ENCODE results near the gene MRGPRF.

Gene MRGPRF

DNA sequence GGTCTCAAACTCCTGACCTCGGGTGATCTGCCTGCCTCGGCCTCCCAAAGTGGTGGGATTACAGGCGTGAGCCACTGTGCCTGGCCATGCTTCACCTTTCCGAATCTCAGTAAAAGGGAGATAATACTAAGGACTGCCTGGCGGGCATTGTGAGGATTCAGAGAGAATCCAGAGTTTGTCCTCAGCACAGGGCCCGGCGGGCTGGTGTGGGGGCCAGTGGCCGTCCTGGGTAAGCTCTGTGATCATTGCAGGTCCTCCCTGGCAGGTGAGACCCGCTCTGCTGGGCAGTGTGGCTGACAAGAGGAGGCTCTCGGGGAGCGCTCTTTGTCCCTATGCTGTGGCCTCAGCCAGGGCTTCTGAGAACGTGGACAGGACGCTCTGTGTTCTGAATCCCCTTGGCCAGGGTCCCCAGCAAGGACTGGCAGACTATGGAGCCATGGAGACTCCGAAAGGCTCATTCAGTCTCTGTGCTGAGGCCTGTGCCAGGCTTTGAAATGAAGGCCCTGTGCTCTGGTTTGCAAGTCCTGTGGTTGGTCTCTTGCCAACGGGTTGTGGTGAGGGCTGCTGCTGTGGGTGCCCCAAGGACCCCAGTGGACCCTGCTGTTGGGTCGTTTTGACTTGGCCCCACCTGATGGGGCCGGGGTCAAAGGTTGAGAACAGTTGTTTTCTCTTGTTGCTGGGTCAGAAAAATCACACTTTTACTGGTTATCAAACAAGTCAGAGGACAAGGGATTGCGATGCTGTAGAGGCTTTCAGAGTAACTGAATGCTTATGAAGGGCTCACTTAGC is 37.7 kb upstream of the MRGPRF start:
- DNase-seq: no peak

DNA sequence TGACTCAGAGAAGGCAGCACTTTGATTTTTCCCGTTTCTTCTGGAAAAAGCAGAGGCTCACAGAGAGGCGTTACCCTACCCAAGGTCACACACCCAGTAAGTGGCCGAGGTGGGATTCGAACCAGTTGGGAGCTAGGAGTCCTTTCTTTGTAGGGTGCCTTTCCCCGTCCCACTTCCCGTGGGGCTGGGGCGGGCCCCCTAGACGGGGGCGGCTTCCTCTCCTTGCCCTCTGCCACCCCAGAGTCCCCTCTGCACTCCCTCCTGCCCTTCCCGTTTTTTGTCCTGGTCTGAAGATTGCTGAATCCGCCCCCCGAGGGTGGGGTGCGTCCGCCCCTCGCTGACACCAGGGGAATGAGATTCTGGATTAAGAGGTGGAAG is 36.4 kb upstream of the MRGPRF start:
- no peak for DNase-seq

DNA sequence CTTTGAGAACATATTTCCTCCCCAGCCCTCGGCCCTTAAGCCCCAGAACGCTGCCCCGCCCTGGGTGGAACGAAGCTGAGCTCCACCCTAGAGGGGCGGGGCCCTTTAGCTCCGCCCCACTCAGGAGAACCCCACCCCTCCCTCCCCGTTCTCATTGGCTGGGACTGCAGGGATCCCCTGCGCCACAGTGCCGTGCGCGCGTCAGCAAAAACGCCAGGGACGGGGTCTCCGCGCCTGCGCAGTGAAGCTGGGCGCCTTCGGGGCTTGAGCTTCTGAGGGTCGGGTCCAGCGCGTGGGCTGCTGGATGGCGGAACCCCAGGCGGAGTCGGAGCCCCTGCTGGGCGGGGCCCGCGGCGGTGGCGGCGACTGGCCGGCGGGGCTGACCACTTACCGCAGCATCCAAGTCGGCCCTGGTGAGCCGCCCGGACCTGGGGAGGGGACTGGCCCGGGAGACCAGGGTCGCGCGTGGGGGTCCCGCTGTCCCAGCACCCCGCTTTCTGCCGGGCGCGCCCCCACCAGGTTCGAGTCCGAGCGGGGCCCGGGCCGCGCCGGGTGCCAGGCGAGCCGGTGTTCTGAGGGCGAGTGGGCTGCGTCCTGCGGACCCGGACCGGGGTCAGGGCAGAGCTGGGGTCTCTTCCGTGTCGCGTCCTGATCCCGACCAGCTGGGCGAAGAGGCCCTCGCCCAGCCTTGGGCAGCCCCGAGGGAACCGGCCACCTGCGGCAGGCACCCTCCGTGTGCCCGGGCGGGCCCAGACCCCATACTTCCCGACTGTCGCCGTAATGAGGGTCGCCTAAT is 35.8 kb upstream of the MRGPRF start, which contains the start of gene TPCN2:
TPCN2 (plus strand) TSS at position 239 of the 796 bp plus-strand sequence; CDS start at position 305, 66 bp downstream.
- DNase-seq: peak; percentile 48

DNA sequence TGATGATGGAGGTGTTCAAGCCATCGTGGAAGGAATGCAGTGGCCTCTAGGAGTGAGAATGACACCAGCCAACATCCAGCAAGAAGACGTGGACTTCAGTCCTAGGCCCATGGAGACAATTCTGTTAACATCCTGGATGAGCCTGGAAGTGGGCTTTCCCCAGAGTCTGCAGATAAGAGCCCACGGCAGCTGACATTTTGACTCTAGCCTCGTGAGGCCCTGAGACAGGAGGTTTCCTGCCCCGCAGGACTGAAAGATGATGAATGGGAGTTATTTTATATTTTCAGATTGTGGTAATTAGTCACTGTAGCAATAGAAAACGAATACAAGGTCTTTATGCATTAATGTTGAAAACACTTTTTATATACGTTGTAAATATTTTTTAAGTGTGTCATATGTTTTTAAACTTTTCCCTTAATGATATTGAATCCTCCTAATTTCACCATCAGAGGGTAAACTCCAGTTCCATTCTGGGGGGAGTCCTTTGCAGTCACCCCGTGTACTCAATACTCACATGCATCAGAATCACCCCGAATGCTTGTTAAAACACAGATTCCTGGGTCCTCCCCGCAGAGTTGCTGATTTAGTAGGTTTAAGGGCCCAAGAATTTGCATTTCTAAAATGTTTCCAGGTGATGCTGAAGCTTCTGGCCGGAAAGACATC is 35.1 kb upstream of the MRGPRF start:
- DNase-seq: no peak

DNA sequence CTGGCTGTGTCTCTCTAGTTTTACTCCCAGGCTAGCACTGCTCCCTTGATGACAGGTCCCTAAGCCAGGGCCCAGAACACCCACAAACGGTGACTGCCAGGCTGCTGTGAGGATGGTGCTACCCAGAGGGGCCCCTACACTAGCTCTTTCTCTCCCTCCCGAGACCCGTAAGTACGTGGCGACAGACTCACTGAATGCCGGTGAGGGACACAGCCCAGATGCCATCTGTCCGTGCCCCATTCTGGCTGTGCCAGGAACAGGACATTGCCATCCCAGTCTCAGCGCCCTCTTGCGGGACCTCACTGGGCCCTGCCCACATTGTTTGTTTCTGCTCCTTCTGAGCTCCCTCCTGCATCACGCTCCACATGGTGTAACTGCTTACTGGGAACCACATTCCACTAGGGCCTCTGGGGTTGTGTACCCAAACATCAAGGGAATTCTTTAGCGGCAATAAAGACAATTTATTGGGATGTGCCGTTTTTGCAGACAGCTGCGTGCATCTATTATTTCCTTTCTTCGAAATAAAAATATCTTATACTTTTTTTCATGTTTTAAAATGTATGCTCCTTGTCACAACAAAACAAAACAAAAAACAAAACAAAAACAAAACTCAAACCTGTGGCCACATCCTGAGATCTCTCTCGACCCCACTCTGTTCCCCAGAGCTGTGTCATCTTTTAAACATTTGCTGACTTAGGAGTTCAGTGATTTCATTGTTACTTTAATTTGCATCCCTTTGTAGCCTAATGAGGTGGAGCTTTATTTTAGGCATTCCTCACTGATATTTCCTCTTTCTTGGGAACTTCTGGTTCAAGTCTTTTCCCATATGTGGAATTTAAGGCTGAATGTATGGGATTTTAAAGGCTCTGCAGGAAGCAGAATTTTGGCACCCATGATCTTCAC is 31.3 kb upstream of the MRGPRF start:
- no peak for DNase-seq

DNA sequence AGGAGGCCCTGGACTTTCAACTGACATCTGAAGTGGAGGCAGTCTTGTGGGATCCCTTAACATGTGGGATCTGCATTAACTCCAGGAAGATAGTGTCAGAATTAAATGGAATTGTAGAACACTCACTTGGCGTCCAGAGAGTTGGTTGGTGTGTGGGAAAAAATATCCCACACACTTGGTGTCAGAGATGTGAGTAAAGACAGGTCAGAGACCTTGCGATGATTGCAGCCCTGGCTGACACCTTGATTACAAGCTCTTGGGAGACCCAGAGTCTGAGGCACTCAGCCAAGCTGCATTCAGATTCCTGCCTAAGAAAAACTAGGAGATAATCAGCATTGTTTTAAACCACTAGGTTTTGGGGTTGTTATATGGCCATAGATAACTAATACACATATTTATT is 28.5 kb upstream of the MRGPRF start:
- DNase-seq: no peak

DNA sequence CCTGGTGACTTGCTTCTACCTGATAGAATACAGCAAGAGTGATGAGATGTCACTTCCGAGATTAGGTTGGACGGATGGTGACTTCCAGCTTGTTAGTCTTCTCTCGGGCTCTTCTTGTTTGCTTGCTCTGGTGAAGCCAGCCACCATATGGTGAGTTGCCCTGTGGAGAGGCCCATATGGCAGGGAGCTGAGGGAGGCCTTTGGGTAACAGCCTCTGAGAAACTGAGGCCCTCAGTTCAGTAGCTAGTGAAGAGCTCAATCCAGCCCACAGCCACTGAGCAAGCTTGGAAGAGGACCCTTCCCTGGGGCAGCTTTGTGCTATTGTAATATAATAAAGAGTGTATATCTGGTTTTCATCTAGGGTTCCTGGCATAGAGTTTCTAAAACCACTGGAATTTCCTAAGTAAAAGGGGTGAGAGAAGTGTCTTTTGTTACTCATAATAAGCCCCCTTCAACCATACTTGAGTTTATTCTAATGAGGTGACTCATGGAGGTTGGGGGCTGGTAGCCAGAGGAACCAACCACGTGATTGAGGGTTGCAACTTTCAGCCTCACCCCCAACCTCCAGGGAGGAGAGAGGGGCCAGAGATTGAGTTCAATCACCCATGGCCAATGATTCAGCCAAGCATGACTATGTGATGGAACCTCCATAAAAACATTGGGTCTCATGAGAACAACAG is 27.7 kb upstream of the MRGPRF start:
- DNase-seq: no peak

DNA sequence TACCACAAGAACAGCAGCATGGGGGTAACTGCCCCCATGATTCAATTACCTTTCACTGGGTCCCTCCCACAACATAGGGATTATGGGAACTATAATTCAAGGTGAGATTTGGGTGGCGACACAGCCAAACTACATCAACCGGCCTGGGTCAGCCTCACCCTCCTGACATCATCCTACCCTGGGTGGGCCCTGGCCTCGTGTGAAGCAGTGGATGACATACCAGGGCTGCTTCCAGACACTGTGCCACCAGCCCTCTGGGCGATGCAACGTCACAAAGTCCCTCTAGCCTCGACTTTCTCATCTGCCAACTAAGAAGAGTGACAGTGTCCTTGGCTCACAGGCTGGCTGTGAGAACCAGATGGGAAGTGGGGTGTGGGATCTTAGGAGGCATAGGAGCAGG is 27.0 kb upstream of the MRGPRF start:
- no peak for DNase-seq

DNA sequence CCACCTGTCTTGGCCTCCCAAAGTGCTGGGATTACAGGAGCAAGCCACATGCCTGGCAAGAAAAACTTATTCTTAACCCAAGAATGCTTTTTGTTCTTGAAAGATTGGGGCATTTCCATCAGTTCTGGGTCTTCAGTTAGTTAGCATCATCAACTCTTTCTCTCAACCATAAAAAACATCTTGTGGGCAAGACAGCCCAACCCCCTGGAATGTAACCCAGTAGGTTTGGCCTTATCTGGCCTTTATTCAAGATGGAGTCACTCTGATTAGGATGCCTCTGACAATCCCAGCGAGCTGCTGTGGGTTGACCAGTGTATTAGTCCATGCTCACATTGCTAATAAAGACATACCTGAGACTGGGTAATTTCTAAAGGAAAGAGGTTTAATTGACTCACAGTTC is 26.5 kb upstream of the MRGPRF start:
- DNase-seq: no peak

DNA sequence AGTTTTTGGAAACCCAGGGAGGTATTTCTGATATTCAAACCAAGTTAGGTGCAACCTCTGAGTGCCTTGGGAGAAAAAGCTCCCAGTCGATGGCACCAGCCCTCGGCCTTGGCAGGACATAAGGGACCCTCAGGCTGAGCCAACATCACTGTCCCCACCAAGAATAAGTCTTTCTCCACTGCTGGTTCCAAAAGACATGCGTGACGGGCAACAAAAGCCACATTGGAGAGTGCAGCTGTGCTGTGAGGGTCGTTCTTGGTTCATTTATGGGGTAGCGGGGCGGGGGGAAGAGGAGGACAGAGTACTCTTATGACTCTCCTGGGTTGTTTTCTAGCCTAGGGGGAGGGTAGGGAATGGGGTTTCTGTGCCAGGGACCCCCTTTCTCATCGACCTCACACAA is 24.5 kb upstream of the MRGPRF start:
- DNase-seq: no peak

DNA sequence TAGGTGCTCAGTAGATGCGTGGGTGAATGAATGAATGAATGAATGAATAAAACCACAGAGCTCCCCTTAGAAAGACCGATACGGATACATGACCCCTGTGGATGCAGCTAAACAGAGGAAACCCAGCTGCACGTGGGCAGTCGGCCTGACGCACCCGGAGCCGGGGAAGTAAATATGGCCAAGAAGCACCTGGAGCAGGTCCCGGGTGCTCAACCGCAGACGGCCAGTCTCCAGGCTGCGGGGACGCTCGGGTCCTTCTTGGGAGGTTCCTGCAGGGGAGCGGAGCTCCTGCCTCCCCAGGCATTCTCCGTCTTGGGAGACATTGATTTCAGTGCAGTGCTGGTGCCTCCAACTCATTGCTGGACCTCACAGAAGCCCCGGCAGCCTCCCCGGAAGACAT is 24.0 kb upstream of the MRGPRF start:
- no peak for DNase-seq

DNA sequence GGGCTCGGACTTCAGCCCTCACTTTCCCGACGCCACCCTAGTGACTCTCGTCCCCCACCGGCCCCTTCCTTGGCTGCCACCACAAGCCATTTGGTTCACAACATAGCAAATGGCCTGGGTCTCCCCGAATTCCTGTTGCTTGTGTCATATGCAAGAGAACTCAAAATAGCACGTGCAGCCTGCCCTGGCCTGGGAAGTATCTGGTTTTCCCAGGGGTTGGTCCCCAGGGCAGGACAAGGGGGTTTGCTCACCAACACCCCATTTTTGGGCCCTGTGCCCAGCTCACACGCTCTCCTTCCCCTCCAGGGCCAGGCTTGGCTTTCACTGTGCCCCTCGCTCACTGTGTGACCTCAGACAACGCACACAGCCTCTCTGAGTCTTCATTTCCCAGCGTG is 22.9 kb upstream of the MRGPRF start:
- DNase-seq: no peak

DNA sequence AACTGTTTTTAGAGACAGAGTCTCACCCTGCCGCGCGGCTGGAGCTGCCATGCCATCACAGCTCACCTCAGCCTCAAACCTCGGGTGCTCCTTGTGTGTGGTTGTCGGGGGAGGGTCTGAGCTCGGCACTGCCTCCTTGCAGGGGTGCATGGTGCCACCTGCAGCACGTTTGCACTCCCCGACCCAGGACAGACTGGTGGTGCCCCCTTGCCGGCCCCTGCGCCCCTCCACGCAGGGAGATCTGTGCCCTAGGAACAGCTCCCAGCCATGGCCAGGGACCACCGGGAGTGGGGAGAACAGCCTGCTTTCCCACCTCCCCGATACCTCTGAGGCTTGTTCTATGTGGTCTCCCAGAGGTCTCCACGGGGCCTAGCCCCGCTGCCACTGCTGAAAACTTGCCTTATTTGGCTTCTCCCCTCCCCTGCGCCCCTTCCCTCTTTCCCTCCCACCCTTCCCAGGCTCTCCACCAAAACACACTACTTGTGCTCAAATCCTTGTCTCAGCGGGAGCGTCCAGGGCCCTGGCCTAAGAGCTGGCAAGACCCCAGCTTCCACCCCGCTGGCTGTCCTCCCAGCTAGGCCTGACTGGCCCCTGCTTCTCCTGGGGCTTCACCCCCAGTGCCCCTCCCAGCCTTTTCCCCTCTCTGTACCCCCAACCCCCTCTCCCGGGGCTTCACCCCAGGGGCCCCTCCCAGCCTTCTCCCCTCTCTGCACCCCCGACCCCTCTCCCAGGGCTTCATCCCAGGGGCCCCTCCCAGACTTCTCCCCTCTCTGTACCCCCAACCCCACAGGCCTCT is 22.3 kb upstream of the MRGPRF start:
- DNase-seq: no peak

DNA sequence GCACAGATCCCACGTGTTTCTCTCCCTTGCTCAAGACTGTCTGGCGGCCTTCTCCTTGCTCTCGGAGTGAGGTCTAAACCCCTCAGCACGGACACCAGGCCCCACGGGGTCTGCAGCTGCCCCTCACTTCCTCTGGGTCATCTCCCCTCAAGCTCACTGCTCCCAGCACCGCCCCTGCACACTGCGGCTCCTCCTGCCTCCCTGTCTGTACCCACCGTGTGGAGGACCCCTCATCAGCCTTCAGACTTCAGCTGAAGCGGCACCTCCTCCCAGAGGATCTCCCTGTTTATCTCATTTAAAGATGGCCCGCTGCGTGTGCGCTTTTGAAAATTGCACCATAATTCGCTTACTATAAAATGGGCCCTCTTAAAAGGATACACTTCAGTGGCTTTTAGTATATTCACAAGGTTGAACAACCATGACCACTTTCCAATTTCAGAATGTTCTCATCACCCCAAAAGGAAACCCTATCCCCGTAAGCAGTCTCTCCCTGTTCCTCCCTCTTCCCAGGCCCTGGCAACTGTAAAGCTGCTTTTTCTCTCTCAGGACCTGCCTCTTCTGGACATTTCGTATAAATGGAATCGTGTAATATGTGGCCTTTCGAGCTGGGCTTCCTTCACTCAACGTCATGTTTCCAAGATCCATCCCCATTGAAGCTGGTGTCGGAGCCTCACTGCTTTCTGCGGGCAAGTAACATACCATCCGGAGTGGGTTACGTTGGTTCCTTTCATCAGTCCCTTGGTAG is 21.2 kb upstream of the MRGPRF start:
- no peak for DNase-seq

DNA sequence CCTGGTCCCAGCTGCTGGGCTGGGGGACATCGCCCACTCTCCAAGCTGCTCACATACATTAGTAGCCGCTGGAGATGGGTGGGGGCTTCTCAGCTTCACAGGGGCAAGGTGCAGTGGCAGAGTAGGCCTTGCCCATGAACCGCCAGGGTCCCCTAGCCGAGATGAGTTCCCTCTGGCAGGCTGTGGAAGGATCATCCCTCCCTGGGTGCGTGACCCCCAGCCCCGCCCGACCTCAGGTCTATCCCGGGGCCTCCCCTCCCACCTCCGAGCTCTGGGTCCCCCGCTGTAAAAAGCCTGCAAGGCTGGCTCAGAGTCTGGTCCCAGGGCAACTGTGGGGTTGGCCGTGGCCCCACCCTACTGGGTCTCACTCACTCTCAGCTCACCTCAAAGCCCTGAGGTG is 20.4 kb upstream of the MRGPRF start:
- DNase-seq: no peak

DNA sequence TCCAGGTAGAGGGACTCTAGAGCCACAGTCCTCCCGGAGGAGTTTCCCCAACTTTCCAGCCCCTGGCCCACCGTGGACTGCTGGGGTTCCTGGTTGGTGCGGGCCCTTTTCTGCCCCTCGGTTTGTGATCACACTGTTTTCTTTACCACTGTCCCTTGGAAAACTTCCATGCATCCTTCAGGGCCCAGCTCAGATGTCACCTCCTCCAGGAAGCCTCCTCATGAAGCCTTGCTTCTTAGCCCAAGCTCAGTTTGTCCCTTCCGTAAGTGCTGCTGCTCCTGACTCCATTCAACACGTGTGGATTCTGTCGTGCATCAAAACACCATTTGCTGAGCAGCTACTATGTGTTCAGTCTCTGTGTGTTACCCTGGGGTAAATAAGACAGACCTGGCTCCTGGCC is 19.8 kb upstream of the MRGPRF start:
- DNase-seq: no peak

DNA sequence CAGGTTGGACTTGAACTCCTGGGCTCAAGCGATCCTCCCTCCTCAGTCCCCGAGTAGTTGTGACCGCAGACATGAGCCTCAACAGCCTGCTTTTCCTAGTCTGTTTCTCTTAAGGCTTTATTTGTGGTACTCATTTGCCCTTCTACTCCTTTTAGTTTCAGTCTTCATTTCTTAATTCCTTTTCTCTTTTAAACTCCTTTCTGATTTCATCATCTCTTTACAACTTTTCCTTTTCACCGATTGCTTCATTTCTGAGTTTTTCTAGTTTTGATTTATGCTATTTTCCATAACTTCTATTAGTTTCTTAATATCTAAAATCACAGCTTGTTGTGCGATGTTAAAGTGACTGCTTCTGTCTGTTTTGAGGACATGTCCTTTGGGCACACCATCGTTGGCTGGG is 17.3 kb upstream of the MRGPRF start:
- no peak for DNase-seq

DNA sequence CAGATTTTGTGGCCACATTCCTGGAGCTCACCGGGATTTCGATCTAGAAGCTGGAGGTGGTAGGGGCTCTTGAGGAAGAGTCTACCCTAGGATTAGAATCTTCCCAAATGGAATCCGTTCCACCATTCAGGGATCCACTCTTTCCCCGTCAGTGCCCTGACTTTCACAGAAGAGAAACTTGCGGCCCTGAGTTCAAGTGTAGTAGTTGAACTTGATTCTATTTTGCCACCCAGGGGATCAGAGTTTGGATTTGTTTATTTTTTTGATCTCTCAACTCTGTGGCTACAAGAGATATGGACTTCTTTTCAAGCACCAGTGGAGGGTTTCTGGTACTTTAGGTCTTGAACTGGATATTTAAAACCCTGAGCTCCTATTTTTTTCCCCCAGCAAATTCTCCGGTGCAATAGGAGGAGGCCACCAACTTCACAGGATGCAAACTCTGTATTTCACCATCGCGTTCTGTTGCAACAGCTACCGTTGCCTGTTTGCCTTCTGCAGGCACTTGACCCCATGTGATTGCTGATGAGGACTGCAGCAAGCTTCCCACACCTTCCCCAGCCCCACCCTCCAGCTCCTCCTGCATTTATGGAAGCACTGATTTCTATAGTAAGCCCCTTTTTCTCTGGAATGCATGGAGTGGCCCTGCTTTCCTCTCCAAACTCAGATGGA is 14.8 kb upstream of the MRGPRF start:
- DNase-seq: no peak

DNA sequence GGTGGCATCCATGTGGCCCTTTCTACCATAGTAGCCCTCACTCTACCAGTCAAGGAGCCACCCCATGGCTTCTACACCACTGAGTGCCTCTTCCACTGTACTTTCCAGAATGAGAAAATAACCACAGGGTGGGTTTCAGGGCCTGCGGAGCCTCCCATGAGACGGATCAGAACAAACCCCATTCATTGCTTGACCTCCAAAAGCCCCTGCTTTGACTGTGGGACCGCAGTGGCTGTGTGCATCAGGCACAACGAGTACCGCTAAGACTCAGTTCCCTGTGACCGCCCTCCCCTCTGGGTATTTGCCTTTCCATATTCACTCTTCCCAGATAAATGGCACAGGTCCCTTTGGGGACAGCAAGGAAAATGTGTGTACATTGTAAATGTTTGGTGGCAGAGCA is 11.5 kb upstream of the MRGPRF start:
- no peak for DNase-seq

DNA sequence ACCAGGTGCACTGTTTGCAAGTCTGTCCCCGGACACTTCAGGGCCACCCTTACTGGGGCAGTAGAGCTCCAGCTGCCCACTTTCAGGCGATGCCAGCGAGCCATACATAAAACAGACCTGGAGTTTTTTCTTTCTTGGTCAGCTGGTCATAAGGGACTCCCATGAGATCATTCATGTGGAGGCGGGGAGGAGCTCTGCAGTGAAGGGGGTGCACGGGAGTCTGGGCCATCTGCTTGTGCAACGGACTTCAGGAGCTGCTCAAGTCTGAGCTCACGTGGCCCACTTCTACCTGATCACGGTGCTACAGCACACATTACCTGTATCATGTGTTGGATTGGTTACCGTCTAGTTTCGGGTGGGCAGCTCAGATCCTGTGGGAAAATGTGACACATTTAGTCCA is 9.2 kb upstream of the MRGPRF start:
- DNase-seq: no peak

Measured in GOT3 (cell line).